Spleen (tissue), 11 donors: ENCODE measurements around the gene PACS1. TPM values are rescaled to one million over a fixed set of nuclear protein-coding genes. Genes with fewer than 3 reads are reported as not detected.

Source experiments
- DNase-seq: peaks from one replicate; pipeline ENCODE4 v3.0.0-alpha.2; 2020
- H3K27ac ChIP-seq, 8 donors: fragments of 200-600 bp; sonication (generic) in 7 of 8; 1 replicate in 4 of 8; 2 replicates in 4 of 8; pipeline versions ENCODE4 v1.5.0 to v1.8.0; 2016 to 2021; ENCODE audit warnings: inconsistent platforms in 4 of 8, mild to moderate bottlenecking in 4 of 8, moderate library complexity in 1 of 8
- H3K27me3 ChIP-seq, 7 donors: fragments of 200-600 bp; sonication (generic) in 6 of 7; replicated peaks in 1 of 7; 1 replicate in 4 of 7; 2 replicates in 3 of 7; pipeline versions ENCODE4 v1.5.0 to v1.8.0; 2016 to 2021; ENCODE audit warnings: inconsistent platforms in 3 of 7, mild to moderate bottlenecking in 1 of 7
- H3K36me3 ChIP-seq, 6 donors: fragments of 200-600 bp; sonication (generic) in 5 of 6; 1 replicate in 4 of 6; 2 replicates in 2 of 6; pipeline versions ENCODE4 v1.5.0 to v1.8.0; 2016 to 2021; ENCODE audit warnings: inconsistent platforms in 2 of 6
- H3K4me1 ChIP-seq, 6 donors: fragments of 200-600 bp; sonication (generic) in 5 of 6; 1 replicate in 3 of 6; 2 replicates in 3 of 6; pipeline versions ENCODE4 v1.5.0 to v1.8.0; 2016 to 2021; ENCODE audit warnings: inconsistent platforms in 3 of 6
- H3K4me3 ChIP-seq, 8 donors: fragments of 200-600 bp; sonication (generic) in 7 of 8; 1 replicate in 4 of 8; 2 replicates in 4 of 8; pipeline versions ENCODE4 v1.5.0 to v1.8.0; 2016 to 2021; ENCODE audit warnings: inconsistent platforms in 4 of 8, mild to moderate bottlenecking in 4 of 8, moderate library complexity in 2 of 8
- H3K9me3 ChIP-seq, 8 donors: fragments of 200-600 bp; sonication (generic) in 7 of 8; 1 replicate in 4 of 8; 2 replicates in 4 of 8; pipeline versions ENCODE4 v1.5.0 to v1.8.0; 2016 to 2021; ENCODE audit warnings: inconsistent platforms in 4 of 8
- POLR2A ChIP-seq, 3 donors: fragments of 450-650 bp; IDR thresholded peaks; one replicate each; pipeline ENCODE4 v1.5.1; 2017; ENCODE audit warnings: antibody characterized with exemption in 3 of 3, mild to moderate bottlenecking in 1 of 3
- POLR2AphosphoS5 ChIP-seq, 3 donors: sonication (generic); formaldehyde crosslinking; IDR thresholded peaks; one replicate each; pipeline ENCODE4 v1.5.1; 2017; ENCODE audit warnings: antibody characterized with exemption in 3 of 3
- WGBS, 5 donors: extraction: QIAGEN DNeasy Blood & Tissue Kit in 3 of 5; methylation state at CpG; one replicate each; pipeline versions ENCODE4 v1.1.5 to v1.1.7; 2013 to 2018; 5-methylcytosine and 5-hydroxymethylcytosine counted together
- intact Hi-C: fragments of 100-400 bp; cut with DNase I; formaldehyde crosslinking; loops from one replicate; pipeline ENCODE4 v1.15.0; 2023; ENCODE audit warnings: low total_unique reads
- polyA plus RNA-seq, 3 donors: library from polyadenylated mRNA; stranded (reverse); fragments of 200-250 nt; gene quantifications; one replicate each; pipeline ENCODE4 v1.2.1, GENCODE V29; 2013
- total RNA-seq, 7 donors: library from RNA; depleted of rRNA in 3 of 7; stranded (reverse); fragments of >200 nt in 3 of 7; fragmentation: NEBNext Ultra II Directional in 4 of 7; extraction: Animal tissue kit (Norgen Biotek cat#: 25700) in 4 of 7; gene quantifications; one replicate each; pipeline versions ENCODE4 v1.1.0 to v1.2.1, GENCODE V29; 2016 to 2021
- TF ChIP-seq, protein P1 (sequence below), 11 experiments: fragments of 200-600 bp in 7 of 11; fragments of 450-650 bp in 4 of 11; sonication (generic) in 4 of 11; IDR thresholded peaks in 8 of 11; conservative IDR thresholded peaks in 3 of 11; 1 replicate in 7 of 11; 2 replicates in 4 of 11; pipeline versions ENCODE4 v1.4.0 to v1.8.0; 2016 to 2021; ENCODE audit warnings: antibody characterized with exemption in 11 of 11, inconsistent platforms in 4 of 11, mild to moderate bottlenecking in 1 of 11
- donor health status: healthy with polysubstance abuse.
- donor health status: DM: no; HTN: no; CAD: no; lungs with moderate emphysema.
- donor health status: DM: no; HTN: no; CAD: no.
- donor health status: Bipolar disorder and iron deficiency.
- donor health status: healthy.
- donor health status: DM: no; HTN: no; CAD: no.
- donor health status: DM: yes; HTN: yes; CAD: no.

PACS1 gene
- total and polyA plus RNA-seq, 10 donors = 20.6 to 126 (median 98.8) TPM

DNA sequence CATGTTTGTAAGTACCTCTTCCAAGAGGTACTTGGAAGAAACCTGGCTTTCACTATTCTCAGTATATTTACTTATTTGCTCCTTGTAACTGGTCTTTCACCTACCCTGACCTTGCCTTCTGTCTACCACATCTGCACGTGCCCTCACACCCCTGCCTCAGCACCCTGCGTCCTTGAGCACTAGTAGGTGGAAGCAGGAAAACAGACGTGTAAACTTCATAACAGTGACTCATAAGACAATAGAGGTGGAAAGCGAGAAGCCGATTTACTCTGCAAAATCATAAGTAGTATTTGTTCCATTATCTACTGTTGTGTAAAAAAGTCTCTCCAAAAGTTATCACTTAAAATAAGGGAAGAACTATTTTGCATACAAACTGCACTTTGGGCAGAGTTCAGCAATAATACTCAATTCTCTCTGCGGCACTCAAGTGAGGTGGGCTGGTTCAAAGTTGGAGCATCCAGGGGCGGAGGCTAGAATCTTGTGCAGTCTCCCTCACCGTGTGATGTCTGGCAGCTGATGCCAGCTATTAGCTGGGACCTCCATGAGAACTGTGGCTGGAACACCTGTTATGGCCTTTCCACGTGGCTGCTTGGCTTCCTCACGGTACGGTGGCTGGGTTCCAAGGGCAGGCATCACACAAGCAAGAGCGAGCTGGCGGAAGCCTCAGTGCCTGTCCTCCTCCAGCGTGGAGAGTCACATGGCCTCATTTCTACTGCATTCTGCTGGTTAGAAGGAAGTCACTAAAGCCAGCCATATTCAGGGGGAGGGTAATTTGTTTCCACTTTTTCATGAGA, 30.4 kb downstream of the PACS1 start:
- Histone ChIP-seq H3K27me3 (no peaks in the 10 kb centered on the region), H3K4me1 (peaks cover 25 to 90% (median 45%) of the 10 kb centered on the region in 6 donors), H3K27ac (peak overlapping the region in 7 of 8 donors; percentile 70 to 88 (median 78)), H3K4me3 (peak overlapping the region in 5 of 8 donors; percentile 9 to 58 (median 16)), H3K36me3 (no peaks in the 10 kb centered on the region), H3K9me3 (no peaks in the 10 kb centered on the region)
- peak; percentile 59 to 77 (median 68) for TF ChIP-seq POLR2AphosphoS5 (IDR thresholded peaks at IDR 0.05)
- TF ChIP-seq, protein P1, sequence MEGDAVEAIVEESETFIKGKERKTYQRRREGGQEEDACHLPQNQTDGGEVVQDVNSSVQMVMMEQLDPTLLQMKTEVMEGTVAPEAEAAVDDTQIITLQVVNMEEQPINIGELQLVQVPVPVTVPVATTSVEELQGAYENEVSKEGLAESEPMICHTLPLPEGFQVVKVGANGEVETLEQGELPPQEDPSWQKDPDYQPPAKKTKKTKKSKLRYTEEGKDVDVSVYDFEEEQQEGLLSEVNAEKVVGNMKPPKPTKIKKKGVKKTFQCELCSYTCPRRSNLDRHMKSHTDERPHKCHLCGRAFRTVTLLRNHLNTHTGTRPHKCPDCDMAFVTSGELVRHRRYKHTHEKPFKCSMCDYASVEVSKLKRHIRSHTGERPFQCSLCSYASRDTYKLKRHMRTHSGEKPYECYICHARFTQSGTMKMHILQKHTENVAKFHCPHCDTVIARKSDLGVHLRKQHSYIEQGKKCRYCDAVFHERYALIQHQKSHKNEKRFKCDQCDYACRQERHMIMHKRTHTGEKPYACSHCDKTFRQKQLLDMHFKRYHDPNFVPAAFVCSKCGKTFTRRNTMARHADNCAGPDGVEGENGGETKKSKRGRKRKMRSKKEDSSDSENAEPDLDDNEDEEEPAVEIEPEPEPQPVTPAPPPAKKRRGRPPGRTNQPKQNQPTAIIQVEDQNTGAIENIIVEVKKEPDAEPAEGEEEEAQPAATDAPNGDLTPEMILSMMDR (IDR thresholded peaks at IDR 0.05 in 8 of 11, conservative IDR thresholded peaks at IDR 0.05 in 3 of 11) = no peak
- intact Hi-C loops = no loop called here
- WGBS, 5 donors = 20 to 24% (median 21%) methylated on average over 14 of the region's 14 CpGs
- DNase-seq = peak; percentile 93

DNA sequence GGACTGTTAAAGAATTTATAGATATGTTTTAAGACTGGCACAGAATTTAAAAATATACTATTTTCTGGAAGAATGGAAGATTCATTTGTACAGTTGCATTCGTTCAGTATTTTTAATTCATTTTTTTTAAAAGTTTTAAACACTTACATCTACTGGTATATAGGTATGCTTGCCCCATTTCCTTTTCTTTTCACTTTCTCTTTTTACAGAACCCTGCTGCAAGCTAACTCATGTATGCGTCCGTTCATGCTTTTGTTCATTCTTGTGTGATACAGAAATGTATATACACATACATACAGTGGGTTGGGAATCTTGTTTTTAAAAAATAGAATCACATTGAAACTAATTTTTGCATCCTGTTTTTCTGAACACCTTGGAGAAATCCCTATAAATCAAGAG, 31.0 kb downstream of the PACS1 start:
- TF ChIP-seq POLR2A (IDR thresholded peaks at IDR 0.05) (no peak), POLR2AphosphoS5 (IDR thresholded peaks at IDR 0.05) (no peak)
- TF ChIP-seq, protein P1 (IDR thresholded peaks at IDR 0.05 in 8 of 11, conservative IDR thresholded peaks at IDR 0.05 in 3 of 11) = no peak
- Histone ChIP-seq H3K4me3 (peak overlapping the region in 5 of 8 donors; percentile 9 to 58 (median 16)), H3K36me3 (peaks cover 0 to 1% (median 0%) of the 10 kb centered on the region in 6 donors), H3K9me3 (no peaks in the 10 kb centered on the region), H3K4me1 (peaks cover 25 to 96% (median 47%) of the 10 kb centered on the region in 6 donors), H3K27ac (peak overlapping the region; percentile 14 to 88 (median 77)), H3K27me3 (no peaks in the 10 kb centered on the region)
- no peak for DNase-seq
- intact Hi-C loops = no loop called here
- WGBS, 5 donors = 19 to 37% (median 30%) methylated on average over 3 of the region's 3 CpGs

- intact Hi-C loops = no loop called here
- 68 to 79% (median 74%) methylated on average over 4 of the region's 4 CpGs for WGBS, 5 donors
- no peaks in the 10 kb centered on the region for H3K27me3 ChIP-seq
- H3K4me1 ChIP-seq = peaks cover 25 to 100% (median 67%) of the 10 kb centered on the region in 6 donors
- H3K27ac ChIP-seq = peak overlapping the region in 2 of 8 donors; percentile 80 to 88
- no peaks in the 10 kb centered on the region for H3K9me3 ChIP-seq
- H3K4me3 ChIP-seq = no peak overlapping the region
- no peak for DNase-seq
- no peak for TF ChIP-seq POLR2A (IDR thresholded peaks at IDR 0.05)
- no peak for TF ChIP-seq POLR2AphosphoS5 (IDR thresholded peaks at IDR 0.05)
- TF ChIP-seq, protein P1 (IDR thresholded peaks at IDR 0.05 in 8 of 11, conservative IDR thresholded peaks at IDR 0.05 in 3 of 11) = no peak
- H3K36me3 ChIP-seq = peaks cover 0 to 8% (median 0%) of the 10 kb centered on the region in 6 donors
These were observed 34.1 kb downstream of the PACS1 start for GRCh38 chr11:66104057-66104638.
